GM21529 (cell line): Measurements from ENCODE around the gene ABHD8.

Experiments
- ATAC-seq: cut with Tn5 transposase; IDR thresholded peaks from one replicate; pipeline ENCODE4 v1.9.1; 2021; ENCODE audit not compliant: unreplicated experiment

The ABHD8 gene

DNA sequence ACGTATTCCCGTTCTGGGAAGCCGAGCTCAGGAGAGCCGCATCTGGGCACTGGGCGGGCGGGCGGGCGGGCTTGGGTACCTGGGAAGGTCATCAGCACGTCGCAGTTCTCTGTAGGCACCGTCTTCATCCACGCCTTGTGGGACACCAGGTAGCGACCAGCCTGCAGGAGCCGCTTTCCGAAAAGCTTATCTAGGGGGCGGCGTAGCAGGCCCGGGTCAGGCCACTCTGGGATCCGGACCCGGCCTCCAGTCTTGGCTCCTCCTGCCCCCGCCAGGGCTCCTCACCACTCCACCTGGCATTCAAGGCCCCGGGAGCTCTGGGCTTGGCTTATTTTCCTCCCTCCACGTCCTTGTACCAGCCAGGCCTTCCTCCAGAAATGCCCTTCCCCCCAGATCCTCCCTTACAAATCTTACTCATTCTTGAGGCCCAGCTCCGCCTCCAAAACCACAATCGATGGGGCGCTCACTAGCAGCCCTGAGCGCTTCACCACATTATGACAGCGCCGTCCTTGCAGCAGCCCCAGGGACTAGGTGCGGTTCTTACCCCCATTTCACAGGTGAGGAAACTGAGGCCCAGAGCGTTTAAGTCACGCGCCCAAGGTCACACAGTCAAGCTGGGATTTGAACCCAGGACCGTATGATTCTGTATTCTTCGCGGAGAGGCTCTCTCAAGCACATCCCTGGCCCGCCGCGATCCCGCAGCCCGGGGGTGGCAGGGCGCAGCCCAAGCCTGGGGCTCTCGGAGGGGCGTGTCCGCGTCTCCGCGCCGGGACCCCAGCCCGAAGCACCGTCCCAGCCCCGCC, 30.6 kb upstream of the ABHD8 start:
- ATAC-seq, result no peak

DNA sequence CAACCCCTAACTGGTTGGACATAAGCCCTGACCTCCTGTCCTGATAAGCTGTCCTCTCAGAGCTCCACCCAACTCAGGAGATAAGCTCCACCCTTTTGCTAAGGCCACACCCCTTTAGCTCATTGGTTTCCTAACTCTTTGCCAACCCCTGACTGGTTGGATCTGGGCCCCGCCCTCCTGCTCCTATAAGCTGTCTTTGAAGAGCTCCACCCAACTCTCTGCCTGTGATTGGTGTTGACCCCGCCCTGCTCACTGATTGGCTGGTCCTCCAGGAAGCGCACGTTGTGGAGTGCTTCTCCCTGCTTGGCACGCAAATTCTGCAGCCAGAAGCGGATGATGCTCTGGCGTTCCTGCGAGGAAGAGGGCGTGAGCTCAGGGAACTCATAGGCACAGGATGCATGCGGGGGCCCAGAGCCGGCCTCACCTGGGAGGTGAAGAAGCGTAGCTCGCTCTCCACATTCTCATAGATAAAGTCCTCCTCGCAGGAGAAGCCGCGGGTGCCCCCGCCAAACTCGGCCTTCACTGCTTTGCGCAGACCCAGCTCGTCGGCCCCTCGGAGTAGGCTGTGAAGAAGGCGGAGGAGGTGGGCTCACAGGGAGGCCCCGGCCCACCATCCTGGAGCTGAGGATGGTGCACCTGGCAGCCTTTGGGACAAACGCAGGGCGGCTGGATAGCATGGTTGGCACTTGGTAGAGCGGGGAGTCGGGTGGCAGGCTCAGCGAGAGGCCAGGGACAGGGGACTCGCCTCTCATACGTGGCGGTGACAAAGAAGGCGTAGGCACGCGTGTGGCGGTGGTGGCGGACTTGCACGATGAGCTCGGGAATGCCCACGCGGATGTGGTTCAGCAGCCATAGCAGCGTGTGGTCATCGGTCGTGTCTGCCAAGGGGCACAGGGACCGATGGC, 29.7 kb upstream of the ABHD8 start:
- no peak for ATAC-seq

DNA sequence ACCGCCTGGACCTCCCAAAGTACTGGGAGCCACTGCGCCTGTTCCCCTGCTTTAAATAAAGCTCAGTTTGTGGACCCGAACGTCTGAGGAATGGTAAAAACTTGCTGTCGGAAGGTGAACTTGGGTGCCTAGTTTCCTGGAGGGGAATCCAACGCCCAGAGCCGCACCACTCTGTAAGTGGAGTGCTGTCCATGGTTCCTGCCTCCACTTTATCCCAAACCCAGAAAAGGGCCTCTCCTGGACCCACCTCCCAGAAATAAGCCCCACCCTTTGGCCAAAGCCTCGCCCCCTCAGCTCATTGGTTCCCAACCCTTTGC, 29.1 kb upstream of the ABHD8 start:
- no peak for ATAC-seq

DNA sequence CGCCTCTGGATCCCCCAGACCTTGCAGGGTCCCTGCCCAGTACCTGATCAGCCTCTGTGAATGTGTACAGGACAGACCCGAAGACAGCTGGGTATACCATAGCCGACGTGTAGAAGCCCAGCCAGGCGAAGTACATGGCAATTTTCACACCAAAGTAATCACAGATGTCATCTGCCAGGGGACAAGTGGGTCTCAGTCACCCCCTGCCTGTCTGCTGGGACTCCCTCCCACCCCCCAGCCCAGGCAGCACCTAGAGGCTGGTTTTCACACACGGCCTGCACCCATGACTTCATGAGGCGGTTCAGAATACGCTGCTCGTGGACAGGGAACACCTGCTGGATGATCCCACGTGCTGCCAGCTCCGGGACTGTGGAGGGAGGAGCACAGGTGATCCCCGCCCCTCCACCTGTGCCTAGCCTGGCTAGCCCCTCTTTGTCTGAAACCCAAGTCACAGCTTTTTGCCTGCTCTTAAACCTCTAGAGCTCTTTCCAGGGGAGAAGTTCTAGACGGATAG, 27.9 kb upstream of the ABHD8 start:
- no peak for ATAC-seq

DNA sequence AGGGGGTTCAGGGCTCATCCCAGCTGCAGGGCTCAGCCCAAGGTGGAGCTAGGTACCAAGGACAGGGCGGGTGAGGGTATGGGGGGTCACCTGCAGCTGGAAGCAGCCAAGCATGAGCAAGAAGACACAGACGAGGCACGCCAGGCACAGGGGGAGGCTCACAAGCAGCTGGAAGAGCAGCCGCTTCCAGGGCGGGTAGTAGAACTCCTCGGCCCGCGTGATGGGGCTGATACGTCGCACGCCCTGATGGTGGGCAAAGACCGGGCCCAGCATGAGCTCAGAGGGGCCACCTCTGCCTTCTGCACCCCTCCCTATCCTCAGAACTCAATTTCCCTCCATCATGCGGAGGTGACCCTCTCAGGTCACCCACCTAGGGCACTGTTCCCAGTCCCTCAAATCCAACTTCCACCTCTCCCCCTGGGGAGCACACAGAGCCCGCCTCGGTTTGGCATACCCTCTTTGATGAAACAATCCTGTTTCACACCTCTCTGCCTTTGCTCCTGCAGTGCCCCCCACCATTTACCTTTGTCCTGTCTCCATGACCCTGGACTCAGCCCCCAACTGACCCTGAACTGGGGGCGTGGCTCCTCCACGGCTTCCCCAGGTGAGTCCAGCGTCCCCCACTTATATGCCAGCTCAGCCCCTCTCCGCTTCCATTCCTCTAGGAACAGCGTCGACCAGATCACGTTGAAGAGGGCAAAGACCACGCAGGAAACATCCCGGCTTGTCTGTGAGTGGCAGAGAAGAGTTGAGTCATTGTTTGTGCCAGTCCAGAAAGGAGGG, 27.2 kb upstream of the ABHD8 start:
- ATAC-seq, result no peak

DNA sequence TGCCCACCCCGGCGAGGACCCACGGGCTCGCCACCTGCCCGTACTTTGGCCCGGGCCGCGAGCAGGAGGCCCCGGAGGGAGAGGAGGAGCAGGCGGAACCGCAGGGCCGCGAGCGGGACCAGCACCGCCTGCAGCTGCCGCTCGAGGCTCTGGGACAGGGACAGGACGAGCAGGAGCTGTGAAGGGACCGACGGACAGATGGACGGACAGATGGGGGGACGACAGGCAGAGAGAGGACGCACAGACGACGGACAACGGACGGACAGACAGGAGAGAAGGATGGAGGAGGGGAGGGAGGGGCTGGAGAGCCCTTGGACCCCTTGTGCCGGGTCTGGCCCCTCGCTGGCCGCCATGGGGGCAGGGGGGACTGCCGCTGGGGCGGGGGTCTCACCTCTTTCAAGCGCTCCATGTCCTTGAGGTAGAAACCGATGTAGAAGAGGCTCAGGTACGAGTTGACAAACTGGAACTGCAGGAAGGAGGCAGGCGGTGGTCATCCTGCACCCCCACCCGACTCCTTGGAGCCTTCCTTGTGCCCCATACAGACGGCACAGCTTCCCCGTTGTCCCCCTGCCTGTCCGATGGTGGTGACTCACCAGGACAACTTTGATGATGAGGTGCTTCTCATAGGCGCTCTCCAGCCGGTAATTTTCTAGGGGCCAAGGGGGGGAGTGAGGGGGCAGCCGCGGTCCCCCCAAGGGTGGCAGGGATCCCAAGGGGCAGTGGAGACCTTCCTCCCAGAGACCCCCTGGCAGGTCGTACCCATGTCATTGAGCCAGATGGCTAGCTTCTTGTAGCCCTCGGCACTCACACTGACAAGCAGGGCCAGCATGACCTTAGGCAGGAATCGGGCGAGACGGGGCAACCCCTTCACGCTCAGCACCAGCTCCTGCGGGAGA, 26.4 kb upstream of the ABHD8 start:
- no peak for ATAC-seq

DNA sequence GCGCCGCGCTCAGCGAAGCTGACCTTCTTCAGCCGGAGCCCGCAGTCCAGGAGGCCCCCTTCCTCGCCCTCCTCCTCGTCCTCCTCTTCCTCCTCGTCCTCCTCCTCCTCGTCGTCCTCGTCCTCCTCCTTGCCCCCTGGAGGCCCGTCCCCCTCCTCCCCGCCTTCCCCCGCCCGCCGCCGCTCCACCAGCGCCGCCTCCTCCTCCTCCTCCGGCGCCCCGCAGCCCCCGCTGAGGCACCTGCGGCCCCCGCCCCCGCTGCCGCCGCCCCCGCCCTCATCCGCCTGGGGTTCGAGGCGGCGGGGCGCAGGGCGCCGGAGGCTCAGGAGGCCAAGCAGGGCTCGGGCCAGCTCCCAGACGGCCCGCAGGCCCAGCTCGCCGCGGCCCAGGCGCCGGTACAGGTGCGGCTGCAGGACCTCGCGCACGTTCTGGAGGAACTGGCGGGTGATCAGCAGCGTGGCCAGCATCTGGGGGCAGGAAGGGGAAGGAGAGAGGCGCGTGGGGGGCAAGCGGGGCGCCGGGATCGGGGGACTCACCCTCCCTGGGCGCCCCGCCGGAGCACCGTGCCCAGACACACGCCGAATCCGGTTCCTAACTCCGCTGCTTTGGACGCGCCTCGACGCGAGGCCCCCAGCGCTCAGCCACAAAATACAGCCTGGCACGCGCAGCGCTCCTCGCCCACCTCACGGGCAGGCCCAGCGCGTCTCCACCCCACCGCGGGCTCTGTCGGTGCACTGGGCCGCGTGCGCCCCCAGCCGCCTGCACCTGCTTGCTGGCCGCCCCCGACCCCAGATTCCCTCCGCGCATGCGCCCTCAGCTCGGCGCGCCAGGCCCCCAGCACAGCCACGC, 25.5 kb upstream of the ABHD8 start:
- ATAC-seq, result no peak

DNA sequence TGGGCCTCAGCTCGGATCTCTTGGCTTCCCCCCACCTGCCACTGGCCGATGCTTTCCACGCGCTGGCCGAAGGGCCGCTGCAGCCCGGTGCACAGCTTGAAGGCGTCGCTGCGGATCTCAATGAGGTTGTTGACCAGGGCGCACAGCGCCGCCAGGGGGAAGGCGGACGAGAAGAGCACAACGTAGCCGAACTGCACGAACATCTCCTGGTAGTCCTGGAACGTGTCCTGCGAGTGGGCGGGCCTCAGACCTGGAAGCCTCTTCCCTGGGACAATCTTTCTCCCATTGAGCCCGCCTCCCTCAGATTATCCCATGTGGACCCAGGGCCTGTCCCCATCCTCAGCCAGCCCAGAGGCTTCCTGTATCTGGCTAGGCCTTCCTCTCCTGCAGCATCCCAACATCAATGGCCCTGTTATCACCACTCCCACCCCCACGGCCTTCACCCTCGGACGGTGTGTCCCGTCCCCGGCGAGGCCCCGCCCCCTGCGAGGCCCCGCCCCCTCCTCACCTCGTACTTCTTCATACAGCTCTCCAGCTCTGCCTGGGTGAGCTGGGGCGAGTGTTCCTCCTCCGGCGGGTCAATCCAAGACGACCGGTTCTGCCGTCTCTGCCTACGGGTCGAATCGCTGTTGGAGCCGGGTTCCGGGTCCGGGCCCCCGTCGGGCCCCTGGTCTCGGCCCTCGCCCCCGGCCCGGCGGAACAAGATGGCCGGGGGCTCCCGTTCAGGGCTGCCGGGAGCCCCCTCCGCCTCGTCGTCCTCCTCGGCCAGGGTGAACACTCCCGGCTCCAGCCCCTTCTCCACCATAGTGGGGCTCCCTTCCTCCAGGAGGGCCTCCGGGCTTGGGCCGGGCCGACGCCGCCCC, 24.7 kb upstream of the ABHD8 start:
- no peak for ATAC-seq

DNA sequence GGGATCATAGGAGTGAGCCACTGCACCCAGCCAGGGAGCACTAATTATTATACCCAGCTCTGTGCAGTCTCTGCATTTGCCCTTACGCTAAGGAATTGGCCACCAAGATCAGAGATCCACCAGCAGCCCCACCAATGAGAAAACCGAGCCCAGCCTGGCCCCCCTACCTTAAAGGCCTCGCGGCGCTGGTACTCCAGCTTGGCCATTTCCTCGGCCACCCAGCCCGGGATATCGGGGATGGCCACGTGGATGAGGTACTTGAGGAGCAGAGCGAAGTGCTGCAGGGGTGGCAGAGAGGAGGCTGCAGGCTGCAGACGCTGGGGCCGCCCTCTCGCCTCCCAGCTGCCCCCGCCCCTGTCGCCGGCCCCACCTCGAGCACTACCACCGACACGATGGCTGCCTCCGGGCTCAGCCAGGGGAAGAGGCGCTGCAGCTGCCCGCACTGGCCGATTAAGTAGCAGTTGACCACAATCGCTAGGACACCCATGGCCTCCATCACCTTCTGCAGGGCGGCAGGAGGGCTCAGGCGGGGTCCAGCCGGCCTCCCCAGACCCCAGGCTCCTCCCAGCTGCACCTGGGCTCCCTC, 23.9 kb upstream of the ABHD8 start:
- ATAC-seq, result no peak

DNA sequence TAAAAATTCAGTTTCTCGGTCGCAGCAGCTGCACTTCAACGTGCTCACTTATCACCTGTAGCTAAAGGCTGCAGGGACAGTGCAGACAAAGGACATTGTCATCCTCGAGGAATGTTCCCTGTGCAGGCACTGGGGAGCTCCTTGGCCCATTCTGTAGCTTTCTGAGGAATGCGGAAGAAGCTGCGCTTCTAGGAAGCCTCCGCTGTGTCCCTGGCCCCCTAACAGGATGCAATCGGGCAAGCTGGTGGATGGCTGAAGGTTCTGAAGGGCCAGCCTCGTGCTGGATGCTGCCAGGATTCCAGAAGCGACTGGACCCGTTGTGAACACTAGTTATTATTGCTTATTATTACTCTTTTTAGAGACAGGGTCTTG, 23.4 kb upstream of the ABHD8 start:
- ATAC-seq, result no peak

DNA sequence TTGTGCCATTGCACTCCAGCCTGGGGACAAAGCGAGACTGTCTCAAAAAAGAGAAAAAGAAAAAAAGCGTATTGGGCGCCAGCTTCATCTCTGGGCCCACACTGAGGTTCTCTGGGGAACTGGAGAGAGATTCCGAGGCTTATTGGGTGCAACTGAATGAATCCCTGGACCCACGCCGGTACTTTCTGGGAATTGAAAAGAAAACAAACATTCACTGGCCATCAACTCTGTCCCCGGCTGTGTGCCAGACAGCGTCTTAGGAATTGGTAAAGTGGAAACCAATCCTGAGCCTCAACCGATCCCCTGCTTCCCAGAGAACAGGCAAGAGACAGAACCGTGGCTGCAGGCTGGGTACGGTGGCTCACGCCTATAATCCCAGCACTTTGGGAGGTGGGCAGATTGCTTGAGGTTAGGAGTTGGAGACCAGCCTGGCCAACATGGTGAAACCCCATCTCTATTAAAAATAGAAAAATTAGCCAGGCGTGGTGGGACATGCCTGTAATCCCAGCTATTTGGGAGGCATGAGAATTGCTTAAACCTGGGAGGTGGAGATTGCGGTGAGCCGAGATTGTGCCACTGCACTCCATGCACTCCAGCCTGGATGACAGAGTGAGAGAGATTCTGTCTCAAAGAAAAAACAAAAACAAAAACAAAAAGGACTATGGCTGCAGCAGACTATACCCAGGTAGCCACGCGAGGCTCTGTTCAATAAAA, 22.8 kb upstream of the ABHD8 start:
- no peak for ATAC-seq

DNA sequence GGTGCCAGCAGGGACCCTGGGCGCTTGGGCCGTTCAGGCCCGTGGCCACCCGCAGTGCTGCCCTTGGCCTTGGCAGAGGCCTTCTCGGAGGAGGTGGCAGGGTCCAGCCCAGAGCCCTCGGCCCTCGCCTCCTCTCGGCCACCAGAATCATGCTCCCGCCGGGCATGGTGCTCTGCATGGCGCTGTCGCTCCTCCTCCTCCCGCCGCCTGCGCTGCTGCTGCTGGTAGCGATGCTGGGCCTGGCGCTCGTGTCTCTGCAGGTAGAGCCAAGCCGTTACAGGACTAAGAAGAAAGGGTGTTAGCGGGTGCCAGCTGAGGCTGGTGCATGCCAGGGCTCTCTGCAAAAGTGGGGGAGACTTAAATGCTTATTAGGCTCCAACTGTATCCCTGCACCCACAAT, 21.9 kb upstream of the ABHD8 start:
- ATAC-seq, result no peak

DNA sequence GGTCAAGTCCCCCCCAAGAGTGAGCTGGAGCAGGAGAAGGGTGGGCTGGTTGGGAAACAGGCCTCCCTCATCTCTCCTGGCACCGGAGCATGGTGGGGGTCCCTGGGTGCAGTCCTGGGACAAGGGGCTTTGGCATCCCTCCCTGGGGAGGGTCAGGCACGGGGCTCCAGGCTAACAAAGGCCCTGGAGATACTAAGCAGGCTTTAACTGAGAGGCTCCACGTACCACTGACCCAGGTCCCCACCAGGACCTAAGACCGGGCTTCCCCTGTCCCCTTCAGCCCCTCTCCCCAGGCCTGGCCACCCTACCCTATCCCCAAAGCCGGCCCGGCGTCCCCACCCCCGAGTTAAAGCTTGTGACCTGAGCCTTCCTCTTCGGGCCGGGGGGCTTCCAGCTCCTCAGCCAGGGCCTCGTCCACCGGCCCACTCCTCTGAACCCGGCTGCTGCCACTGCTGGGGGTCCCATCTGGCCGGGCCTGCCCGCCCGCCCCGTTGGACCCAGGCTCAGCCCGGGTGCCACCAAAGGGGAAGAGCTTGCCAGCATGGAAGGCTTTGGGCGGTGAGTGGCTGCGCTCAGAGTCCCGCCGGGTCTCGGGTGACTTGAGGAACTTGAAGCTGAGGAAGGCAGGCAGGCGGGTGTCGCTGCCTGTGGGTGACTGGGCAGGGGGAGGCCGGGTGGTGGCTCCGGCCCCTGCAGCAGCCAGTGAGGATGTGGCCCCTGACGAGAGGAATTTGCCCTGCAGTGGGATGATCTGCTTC, 21.3 kb upstream of the ABHD8 start:
- no peak for ATAC-seq

DNA sequence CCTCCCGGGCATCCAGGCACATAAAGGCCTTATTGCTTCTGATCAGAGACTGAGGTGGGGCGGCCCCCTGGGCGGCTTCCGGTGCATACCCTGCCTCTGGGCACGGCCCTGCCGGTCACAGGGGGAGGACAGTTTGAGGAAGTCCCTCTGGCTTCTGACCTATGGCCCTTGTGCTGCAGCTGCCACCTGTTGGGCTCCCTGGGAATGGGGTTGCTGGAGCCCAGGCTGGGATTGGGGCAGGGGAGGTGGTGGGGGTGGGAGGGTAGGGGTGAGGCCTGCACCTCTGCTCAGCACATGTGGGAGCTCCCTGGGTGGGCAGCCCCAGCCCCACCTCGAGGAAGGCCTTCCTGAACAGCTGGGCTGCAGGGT, 20.7 kb upstream of the ABHD8 start:
- ATAC-seq, result no peak

DNA sequence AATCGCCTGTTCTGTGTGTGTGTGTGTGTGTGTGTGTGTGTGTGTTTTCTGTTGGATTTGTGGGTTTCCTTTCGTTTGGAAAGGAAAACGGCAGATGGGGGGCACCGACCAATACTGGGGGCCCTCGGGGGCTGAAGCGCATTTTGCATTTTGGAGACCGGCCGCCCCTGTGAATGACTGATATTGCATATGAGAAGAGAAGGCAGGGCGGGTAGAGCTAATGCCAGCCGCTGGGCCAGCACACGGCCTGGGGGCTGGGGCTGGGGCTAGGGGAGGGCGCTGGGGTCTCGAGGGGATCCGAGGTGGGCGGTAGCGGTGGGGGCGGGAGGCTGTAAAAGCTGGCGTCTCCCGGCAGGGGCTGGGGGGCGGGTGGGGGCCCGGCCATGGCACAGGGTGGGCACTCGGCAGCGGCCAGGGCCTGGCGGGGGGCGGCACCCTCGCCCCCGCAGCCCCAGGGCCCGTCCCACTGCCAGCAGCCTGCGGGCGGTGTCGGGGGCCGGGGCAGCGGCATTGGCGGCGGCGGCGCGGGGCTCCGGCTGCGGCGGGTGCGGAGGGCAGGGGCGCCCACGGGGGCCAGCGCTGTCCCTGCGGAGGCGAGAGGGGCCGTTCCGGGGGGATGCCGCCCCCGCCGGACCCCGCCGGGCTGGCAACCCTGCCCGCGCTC, 20.2 kb upstream of the ABHD8 start:
- no peak for ATAC-seq

DNA sequence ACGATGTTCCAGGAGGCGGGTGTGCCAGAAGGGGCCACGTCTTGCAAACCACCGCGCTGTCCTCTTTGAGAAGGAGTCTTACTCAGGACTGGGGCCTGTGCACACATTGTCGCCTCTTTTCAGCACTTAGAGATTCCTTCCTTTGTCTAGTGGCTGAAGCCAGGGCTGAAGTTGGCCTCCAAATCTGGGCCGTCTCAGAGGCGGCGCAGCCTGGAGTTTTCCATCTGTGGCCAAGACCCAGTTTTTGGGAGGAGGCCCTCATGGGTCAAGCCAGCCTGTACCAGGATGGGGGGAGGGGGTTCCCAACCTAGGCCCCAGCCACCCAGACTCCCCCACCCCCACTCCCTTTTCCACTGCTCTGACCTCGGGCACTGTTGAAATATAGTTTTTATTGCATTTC, 19.6 kb upstream of the ABHD8 start:
- no peak for ATAC-seq
